ENCODE results near the gene AP1B1. TPM values are rescaled to one million over a fixed set of nuclear protein-coding genes. Genes with fewer than 3 reads are reported as not detected.
"Not testable (repeated sequence)": the region's sequence is repeated elsewhere in the genome, so short reads cannot be mapped to it uniquely, and the experiment has no call there.

AP1B1 gene
- polyA plus RNA-seq, 1 donor (not counting 4 experiments of a cell fraction or from before 2014, with no cell fraction given), result 55.3 TPM

GRCh38 chr22:29426476-29426875 lies 38.1 kb upstream of the AP1B1 start:
- Histone ChIP-seq H3K4me1 (ENCODE audit: control insufficient read depth, extremely low read depth, insufficient read depth, low read length) (no peaks in the 10 kb centered on the region), H3K27ac (ENCODE audit: control insufficient read depth, insufficient read depth, low read length) (no peak overlapping the region), H3K36me3 (ENCODE audit: control insufficient read depth in 2 of 2, extremely low read depth in 1 of 2, insufficient read depth in 2 of 2, low read length in 2 of 2) (no peaks in the 10 kb centered on the region), H4K20me1 (ENCODE audit: control insufficient read depth, extremely low read depth, insufficient read depth, low read length) (no peaks in the 10 kb centered on the region), H3K9ac (ENCODE audit: control insufficient read depth, extremely low read depth, insufficient read depth, low read length) (no peak overlapping the region), H3K79me2 (ENCODE audit: control insufficient read depth, insufficient read depth, low read length) (no peaks in the 10 kb centered on the region), H3K9me3 (ENCODE audit: control insufficient read depth, low read depth, low read length) (no peaks in the 10 kb centered on the region), H3K4me3 (ENCODE audit: control insufficient read depth in 2 of 3, extremely low read depth in 1 of 3, insufficient read depth in 2 of 3, low read depth in 1 of 3, low read length in 3 of 3) (no peak overlapping the region), H3K4me2 (ENCODE audit: control insufficient read depth, extremely low read depth, insufficient read depth, low read depth, low read length) (no peak overlapping the region), H3K27me3 (ENCODE audit: control insufficient read depth, extremely low read depth, insufficient read depth, low read length) (peaks cover 9% of the 10 kb centered on the region), H2AFZ (ENCODE audit: control insufficient read depth, low read length) (no peak overlapping the region), H3K9me1 (ENCODE audit: control insufficient read depth, extremely low read depth, insufficient read depth, low read length) (no peaks in the 10 kb centered on the region)
- DNase-seq (ENCODE audit: low read depth, low spot score) (no peak), FAIRE-seq (no peak)
- TF ChIP-seq EZH2 (IDR thresholded peaks at IDR 0.05; ENCODE audit: low read length), result no peak
- TF ChIP-seq CTCF (optimal IDR thresholded peaks at IDR 0.05 in 1 of 3, IDR thresholded peaks at IDR 0.05 in 1 of 3, conservative IDR thresholded peaks at IDR 0.05 in 1 of 3; ENCODE audit: extremely low read depth in 1 of 3, insufficient read depth in 2 of 3, low read length in 3 of 3), result no peak
- dilution Hi-C loops (cut with MboI; ENCODE audit: extremely low pct_ligation_motif_present, low sequenced_read_pairs), result no loop called here

- DNase-seq (ENCODE audit: low read depth, low spot score); H3K9me1 ChIP-seq (ENCODE audit: control insufficient read depth, extremely low read depth, insufficient read depth, low read length); H2AFZ ChIP-seq (ENCODE audit: control insufficient read depth, low read length); H3K9me3 ChIP-seq (ENCODE audit: control insufficient read depth, low read depth, low read length); H3K79me2 ChIP-seq (ENCODE audit: control insufficient read depth, insufficient read depth, low read length); H3K4me1 ChIP-seq (ENCODE audit: control insufficient read depth, extremely low read depth, insufficient read depth, low read length); H3K4me2 ChIP-seq (ENCODE audit: control insufficient read depth, extremely low read depth, insufficient read depth, low read depth, low read length); FAIRE-seq; dilution Hi-C loops (cut with MboI; ENCODE audit: extremely low pct_ligation_motif_present, low sequenced_read_pairs); H3K27me3 ChIP-seq (ENCODE audit: control insufficient read depth, extremely low read depth, insufficient read depth, low read length); H4K20me1 ChIP-seq (ENCODE audit: control insufficient read depth, extremely low read depth, insufficient read depth, low read length); H3K27ac ChIP-seq (ENCODE audit: control insufficient read depth, insufficient read depth, low read length); H3K36me3 ChIP-seq (ENCODE audit: control insufficient read depth in 2 of 2, extremely low read depth in 1 of 2, insufficient read depth in 2 of 2, low read length in 2 of 2); H3K9ac ChIP-seq (ENCODE audit: control insufficient read depth, extremely low read depth, insufficient read depth, low read length); H3K4me3 ChIP-seq (ENCODE audit: control insufficient read depth in 2 of 3, extremely low read depth in 1 of 3, insufficient read depth in 2 of 3, low read depth in 1 of 3, low read length in 3 of 3): not testable (repeated sequence)
Measured at GRCh38 chr22:29418704-29419103, 30.3 kb upstream of the AP1B1 start.

GRCh38 chr22:29414951-29415591 lies 26.7 kb upstream of the AP1B1 start:
- DNase-seq (ENCODE audit: low read depth, low spot score); dilution Hi-C loops (cut with MboI; ENCODE audit: extremely low pct_ligation_motif_present, low sequenced_read_pairs); H3K27me3 ChIP-seq (ENCODE audit: control insufficient read depth, extremely low read depth, insufficient read depth, low read length); H3K36me3 ChIP-seq (ENCODE audit: control insufficient read depth in 2 of 2, extremely low read depth in 1 of 2, insufficient read depth in 2 of 2, low read length in 2 of 2); H3K9me1 ChIP-seq (ENCODE audit: control insufficient read depth, extremely low read depth, insufficient read depth, low read length); H4K20me1 ChIP-seq (ENCODE audit: control insufficient read depth, extremely low read depth, insufficient read depth, low read length); H3K79me2 ChIP-seq (ENCODE audit: control insufficient read depth, insufficient read depth, low read length); H3K27ac ChIP-seq (ENCODE audit: control insufficient read depth, insufficient read depth, low read length); H3K4me1 ChIP-seq (ENCODE audit: control insufficient read depth, extremely low read depth, insufficient read depth, low read length); H3K9me3 ChIP-seq (ENCODE audit: control insufficient read depth, low read depth, low read length); FAIRE-seq: not testable (repeated sequence)
- Histone ChIP-seq H3K4me3 (ENCODE audit: control insufficient read depth in 2 of 3, extremely low read depth in 1 of 3, insufficient read depth in 2 of 3, low read depth in 1 of 3, low read length in 3 of 3) (peak overlapping the region; percentile 29 to 74 (median 29)), H2AFZ (ENCODE audit: control insufficient read depth, low read length) (peak overlapping the region; percentile 78), H3K4me2 (ENCODE audit: control insufficient read depth, extremely low read depth, insufficient read depth, low read depth, low read length) (peak overlapping the region; percentile 83), H3K9ac (ENCODE audit: control insufficient read depth, extremely low read depth, insufficient read depth, low read length) (peak overlapping the region; percentile 57)

All from keratinocyte (primary cell).